ENCODE results near the gene KLHL3. TPM values are rescaled to one million over a fixed set of nuclear protein-coding genes. Genes with fewer than 3 reads are reported as not detected.

KLHL3 gene
- polyA plus RNA-seq, 2 donors: 0.95 to 1.9 TPM

DNA sequence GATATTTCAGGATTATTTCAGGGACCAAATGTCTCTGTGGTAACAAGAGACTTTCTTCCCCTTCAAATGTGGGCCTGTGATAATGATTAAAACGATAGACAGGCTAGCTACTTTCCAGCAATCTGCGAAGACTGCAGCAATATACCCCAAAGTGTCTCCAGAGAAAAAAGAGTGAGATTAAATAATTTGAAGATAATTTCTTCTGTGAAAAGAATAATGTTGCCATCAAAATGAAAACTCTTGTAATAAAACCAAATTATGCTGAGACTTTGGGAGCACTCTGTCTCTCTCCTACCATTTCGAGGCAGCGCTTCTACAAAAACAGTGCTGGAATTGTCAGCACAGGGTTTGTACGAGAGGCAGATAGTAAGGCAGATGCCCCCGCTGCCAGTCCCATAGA is 132.5 kb downstream of the KLHL3 start:
- H3K27me3 ChIP-seq (ENCODE audit: control insufficient read depth in 1 of 2, insufficient read depth in 2 of 2, low read length in 2 of 2): peaks cover 0 to 3% of the 10 kb centered on the region in 2 donors
- H3K36me3 ChIP-seq (ENCODE audit: control insufficient read depth in 2 of 2, insufficient read depth in 2 of 2, low read length in 1 of 2): no peaks in the 10 kb centered on the region
- WGBS, 2 donors: 91 to 94% methylated on average over 6 of the region's 6 CpGs
- no peak overlapping the region for H3K4me3 ChIP-seq (ENCODE audit: low read depth in 1 of 2, low read length in 2 of 2)
- no peaks in the 10 kb centered on the region for H3K4me1 ChIP-seq (ENCODE audit: control insufficient read depth in 2 of 2, insufficient read depth in 2 of 2, low read length in 1 of 2)
- no peak overlapping the region for H3K27ac ChIP-seq (ENCODE audit: low read depth in 2 of 2, low read length in 1 of 2)
- no peaks in the 10 kb centered on the region for H3K9me3 ChIP-seq (ENCODE audit: control insufficient read depth in 2 of 2, insufficient read depth in 1 of 2, low read depth in 1 of 2, low read length in 1 of 2)

DNA sequence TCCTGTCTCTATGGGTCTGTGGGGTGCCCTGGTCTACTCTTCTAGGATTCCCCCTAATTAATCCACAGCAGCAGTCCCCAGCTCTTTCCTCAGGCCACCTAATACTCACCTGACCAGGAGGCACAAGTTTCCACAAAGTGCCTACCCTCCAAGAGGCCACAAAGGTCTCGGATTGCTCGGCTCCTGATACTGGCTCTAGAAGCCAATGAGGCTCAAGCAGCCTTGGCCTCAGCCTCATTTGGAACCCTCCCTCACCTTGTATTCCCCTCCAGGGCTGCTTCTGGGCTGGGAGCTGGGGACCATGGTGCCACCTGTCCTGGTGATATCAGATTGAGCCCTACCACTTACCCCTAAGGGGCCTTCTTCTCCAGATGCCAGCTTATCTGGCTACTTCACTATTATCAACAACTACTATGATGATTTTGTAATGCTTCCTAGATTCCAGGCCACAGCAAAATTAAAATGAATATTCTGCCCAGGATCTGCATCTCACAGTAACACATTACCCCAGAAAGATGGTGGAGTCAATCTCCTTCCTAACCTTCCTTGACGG is 133.1 kb downstream of the KLHL3 start:
- Histone ChIP-seq H3K4me3 (ENCODE audit: low read depth in 1 of 2, low read length in 2 of 2) (no peak overlapping the region), H3K4me1 (ENCODE audit: control insufficient read depth in 2 of 2, insufficient read depth in 2 of 2, low read length in 1 of 2) (no peaks in the 10 kb centered on the region), H3K27me3 (ENCODE audit: control insufficient read depth in 1 of 2, insufficient read depth in 2 of 2, low read length in 2 of 2) (peaks cover 0 to 3% of the 10 kb centered on the region in 2 donors), H3K9me3 (ENCODE audit: control insufficient read depth in 2 of 2, insufficient read depth in 1 of 2, low read depth in 1 of 2, low read length in 1 of 2) (no peaks in the 10 kb centered on the region), H3K27ac (ENCODE audit: low read depth in 2 of 2, low read length in 1 of 2) (no peak overlapping the region), H3K36me3 (ENCODE audit: control insufficient read depth in 2 of 2, insufficient read depth in 2 of 2, low read length in 1 of 2) (no peaks in the 10 kb centered on the region)
- 94 to 96% methylated on average over 3 of the region's 3 CpGs for WGBS, 2 donors

DNA sequence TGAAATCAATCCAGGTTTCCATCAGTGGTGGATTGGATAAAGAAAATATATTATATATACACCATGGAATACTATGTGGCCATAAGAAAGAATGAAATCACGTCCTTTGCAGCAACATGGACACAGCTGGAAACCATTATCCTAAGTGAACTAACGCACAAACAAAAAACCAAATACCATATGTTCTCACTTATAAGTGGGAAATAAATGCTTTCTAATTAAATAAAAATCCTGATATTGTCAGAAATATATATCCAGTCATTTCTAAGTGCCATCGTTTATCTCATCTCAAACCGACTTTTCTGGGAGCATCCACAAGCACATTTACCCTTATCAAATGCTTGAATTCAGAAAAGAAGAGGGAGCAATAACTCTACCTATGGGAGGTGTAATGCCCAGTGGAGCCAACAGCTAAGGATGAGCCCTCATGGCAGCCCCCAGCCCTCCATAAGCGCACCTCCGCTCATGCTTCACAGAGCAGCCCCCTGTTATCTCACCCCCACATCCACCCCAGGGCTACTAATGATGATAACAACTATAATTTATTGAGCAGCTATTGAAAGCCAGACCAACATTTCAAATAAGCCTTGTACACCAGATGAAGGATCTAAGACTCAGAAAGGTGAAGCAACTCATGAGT is 135.0 kb downstream of the KLHL3 start:
- no peak overlapping the region for H3K4me3 ChIP-seq (ENCODE audit: low read depth in 1 of 2, low read length in 2 of 2)
- 76 to 84% methylated on average over 6 of the region's 6 CpGs for WGBS, 2 donors
- H3K36me3 ChIP-seq (ENCODE audit: control insufficient read depth in 2 of 2, insufficient read depth in 2 of 2, low read length in 1 of 2): no peaks in the 10 kb centered on the region
- peaks cover 0 to 6% of the 10 kb centered on the region in 2 donors for H3K27me3 ChIP-seq (ENCODE audit: control insufficient read depth in 1 of 2, insufficient read depth in 2 of 2, low read length in 2 of 2)
- no peak overlapping the region for H3K27ac ChIP-seq (ENCODE audit: low read depth in 2 of 2, low read length in 1 of 2)
- H3K4me1 ChIP-seq (ENCODE audit: control insufficient read depth in 2 of 2, insufficient read depth in 2 of 2, low read length in 1 of 2): no peaks in the 10 kb centered on the region
- no peaks in the 10 kb centered on the region for H3K9me3 ChIP-seq (ENCODE audit: control insufficient read depth in 2 of 2, insufficient read depth in 1 of 2, low read depth in 1 of 2, low read length in 1 of 2)

DNA sequence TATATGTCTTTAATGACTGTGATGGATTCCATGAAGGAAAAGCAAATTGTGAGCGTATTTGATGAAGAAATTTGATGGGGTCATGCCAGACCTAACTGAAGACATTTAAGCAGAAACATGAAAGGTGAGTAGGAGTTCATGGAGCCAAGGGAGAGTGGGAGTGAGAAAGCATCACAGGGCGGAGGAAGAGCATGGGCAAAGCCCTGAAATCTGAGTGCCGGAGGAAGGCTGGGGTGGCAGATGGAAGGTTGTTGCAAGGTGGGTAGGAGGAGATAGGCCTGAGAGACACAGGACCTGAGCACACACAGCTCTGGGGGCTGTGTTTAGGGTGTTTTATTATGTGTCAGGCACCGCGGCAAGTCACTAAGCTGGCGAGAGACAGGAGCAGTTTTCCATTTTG is 136.4 kb downstream of the KLHL3 start:
- no peaks in the 10 kb centered on the region for H3K9me3 ChIP-seq (ENCODE audit: control insufficient read depth in 2 of 2, insufficient read depth in 1 of 2, low read depth in 1 of 2, low read length in 1 of 2)
- no peak overlapping the region for H3K4me3 ChIP-seq (ENCODE audit: low read depth in 1 of 2, low read length in 2 of 2)
- H3K4me1 ChIP-seq (ENCODE audit: control insufficient read depth in 2 of 2, insufficient read depth in 2 of 2, low read length in 1 of 2): no peaks in the 10 kb centered on the region
- peaks cover 0 to 6% of the 10 kb centered on the region in 2 donors for H3K27me3 ChIP-seq (ENCODE audit: control insufficient read depth in 1 of 2, insufficient read depth in 2 of 2, low read length in 2 of 2)
- 86 to 88% methylated on average over 6 of the region's 6 CpGs for WGBS, 2 donors
- no peaks in the 10 kb centered on the region for H3K36me3 ChIP-seq (ENCODE audit: control insufficient read depth in 2 of 2, insufficient read depth in 2 of 2, low read length in 1 of 2)
- H3K27ac ChIP-seq (ENCODE audit: low read depth in 2 of 2, low read length in 1 of 2): no peak overlapping the region

DNA sequence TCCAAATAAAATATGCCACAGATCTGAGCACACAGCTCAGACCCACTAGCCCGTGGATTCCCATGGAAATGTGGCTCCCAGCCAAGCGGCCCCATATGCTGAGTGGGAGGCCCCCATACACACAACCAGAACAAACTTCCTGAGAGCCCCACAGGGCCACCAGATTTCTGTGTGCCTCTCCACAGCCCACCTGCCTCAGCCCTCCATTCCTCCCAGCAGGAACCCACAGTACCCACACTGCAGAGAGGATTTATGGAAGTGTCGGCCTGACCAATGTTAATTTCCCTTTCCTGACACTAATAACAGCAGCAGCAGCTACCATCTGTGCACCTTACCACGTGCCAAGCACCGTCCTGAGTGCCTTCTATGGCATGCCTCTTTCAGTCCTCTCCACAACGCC is 137.5 kb downstream of the KLHL3 start:
- H3K36me3 ChIP-seq (ENCODE audit: control insufficient read depth in 2 of 2, insufficient read depth in 2 of 2, low read length in 1 of 2): no peaks in the 10 kb centered on the region
- H3K27ac ChIP-seq (ENCODE audit: low read depth in 2 of 2, low read length in 1 of 2): no peak overlapping the region
- H3K27me3 ChIP-seq (ENCODE audit: control insufficient read depth in 1 of 2, insufficient read depth in 2 of 2, low read length in 2 of 2): peaks cover 0 to 6% of the 10 kb centered on the region in 2 donors
- WGBS, 2 donors: 48% methylated on average over 6 of the region's 6 CpGs
- H3K4me1 ChIP-seq (ENCODE audit: control insufficient read depth in 2 of 2, insufficient read depth in 2 of 2, low read length in 1 of 2): no peaks in the 10 kb centered on the region
- H3K4me3 ChIP-seq (ENCODE audit: low read depth in 1 of 2, low read length in 2 of 2): no peak overlapping the region
- no peaks in the 10 kb centered on the region for H3K9me3 ChIP-seq (ENCODE audit: control insufficient read depth in 2 of 2, insufficient read depth in 1 of 2, low read depth in 1 of 2, low read length in 1 of 2)

DNA sequence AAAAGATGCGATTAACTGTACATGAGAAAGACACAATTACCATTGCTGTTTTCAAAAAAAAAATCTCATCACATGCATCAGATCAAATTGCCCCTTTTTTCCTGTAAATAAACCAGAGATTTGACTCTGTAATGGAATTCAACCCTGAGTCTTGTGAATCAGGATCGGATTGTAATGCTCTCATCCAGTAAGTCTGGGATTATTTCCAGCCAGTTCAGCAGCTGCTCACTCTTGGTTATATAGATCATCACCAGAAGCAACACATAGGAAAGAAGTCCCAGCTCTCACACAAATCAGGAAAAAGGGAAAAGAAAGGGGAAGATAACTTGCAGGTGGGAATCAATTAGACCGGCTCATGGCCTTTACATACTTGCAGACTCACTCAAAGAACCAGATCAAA is 138.9 kb downstream of the KLHL3 start:
- Histone ChIP-seq H3K4me1 (ENCODE audit: control insufficient read depth in 2 of 2, insufficient read depth in 2 of 2, low read length in 1 of 2) (no peaks in the 10 kb centered on the region), H3K27me3 (ENCODE audit: control insufficient read depth in 1 of 2, insufficient read depth in 2 of 2, low read length in 2 of 2) (peaks cover 0 to 6% of the 10 kb centered on the region in 2 donors), H3K4me3 (ENCODE audit: low read depth in 1 of 2, low read length in 2 of 2) (no peak overlapping the region), H3K36me3 (ENCODE audit: control insufficient read depth in 2 of 2, insufficient read depth in 2 of 2, low read length in 1 of 2) (no peaks in the 10 kb centered on the region), H3K27ac (ENCODE audit: low read depth in 2 of 2, low read length in 1 of 2) (no peak overlapping the region), H3K9me3 (ENCODE audit: control insufficient read depth in 2 of 2, insufficient read depth in 1 of 2, low read depth in 1 of 2, low read length in 1 of 2) (no peaks in the 10 kb centered on the region)
- WGBS, 2 donors: 86% methylated on average over 3 of the region's 3 CpGs

DNA sequence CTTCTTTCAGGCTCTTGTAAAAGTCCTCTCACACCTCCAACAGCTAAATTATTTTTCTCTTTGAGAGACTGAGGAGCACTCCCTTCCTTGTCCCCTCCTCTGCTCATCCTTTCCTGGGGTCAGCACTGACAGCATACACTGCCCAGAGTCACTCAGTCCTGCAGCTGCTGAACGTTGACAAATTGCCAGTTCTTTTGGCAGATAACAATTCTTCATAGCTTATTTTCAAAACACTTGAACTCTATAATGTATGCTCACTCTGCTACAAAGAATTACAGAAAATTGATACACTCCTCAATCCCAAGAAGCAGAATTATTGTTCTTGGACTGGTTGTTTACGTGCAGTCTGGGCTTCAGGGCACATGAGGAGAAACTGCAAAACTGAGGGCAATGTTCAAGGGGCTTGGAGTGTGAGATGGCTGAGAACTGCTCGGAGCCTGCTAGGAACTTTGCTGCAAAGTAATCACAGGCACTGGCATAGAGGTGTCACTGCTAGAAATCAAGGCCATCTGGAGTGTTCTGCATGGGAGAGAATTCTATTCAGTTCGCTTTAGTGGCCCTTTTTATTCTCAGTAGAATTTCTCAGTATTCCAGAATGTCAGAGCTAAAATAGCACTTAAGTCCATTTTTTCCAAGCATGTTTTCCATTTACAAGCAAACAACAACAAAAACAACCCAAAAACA is 140.4 kb downstream of the KLHL3 start:
- Histone ChIP-seq H3K27ac (ENCODE audit: low read depth in 2 of 2, low read length in 1 of 2) (no peak overlapping the region), H3K4me1 (ENCODE audit: control insufficient read depth in 2 of 2, insufficient read depth in 2 of 2, low read length in 1 of 2) (no peaks in the 10 kb centered on the region), H3K9me3 (ENCODE audit: control insufficient read depth in 2 of 2, insufficient read depth in 1 of 2, low read depth in 1 of 2, low read length in 1 of 2) (no peaks in the 10 kb centered on the region), H3K4me3 (ENCODE audit: low read depth in 1 of 2, low read length in 2 of 2) (no peak overlapping the region), H3K36me3 (ENCODE audit: control insufficient read depth in 2 of 2, insufficient read depth in 2 of 2, low read length in 1 of 2) (no peaks in the 10 kb centered on the region), H3K27me3 (ENCODE audit: control insufficient read depth in 1 of 2, insufficient read depth in 2 of 2, low read length in 2 of 2) (peaks cover 0 to 6% of the 10 kb centered on the region in 2 donors)
- 57 to 61% methylated on average over 4 of the region's 4 CpGs for WGBS, 2 donors

DNA sequence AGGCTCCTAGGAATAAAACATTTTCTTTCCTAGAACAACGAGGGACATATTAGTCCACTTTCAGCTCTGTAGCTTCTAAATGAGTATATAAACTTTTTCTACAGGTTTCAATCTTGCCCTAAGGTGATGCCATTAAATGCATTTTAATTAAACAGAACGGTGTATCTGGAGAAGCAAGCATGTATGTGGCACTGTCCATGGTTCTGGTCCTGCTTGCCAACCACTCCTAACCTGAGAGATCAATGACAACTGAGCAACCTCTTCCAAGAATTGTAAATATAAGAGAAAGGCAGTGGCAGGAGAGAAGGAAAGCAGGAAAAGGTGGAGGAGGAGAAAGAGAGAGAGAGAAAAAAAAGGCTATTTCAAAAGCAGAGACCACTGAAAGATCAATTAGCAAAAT is 141.2 kb downstream of the KLHL3 start:
- no peaks in the 10 kb centered on the region for H3K9me3 ChIP-seq (ENCODE audit: control insufficient read depth in 2 of 2, insufficient read depth in 1 of 2, low read depth in 1 of 2, low read length in 1 of 2)
- 39 to 41% methylated on average over 2 of the region's 2 CpGs for WGBS, 2 donors
- H3K27ac ChIP-seq (ENCODE audit: low read depth in 2 of 2, low read length in 1 of 2): no peak overlapping the region
- H3K36me3 ChIP-seq (ENCODE audit: control insufficient read depth in 2 of 2, insufficient read depth in 2 of 2, low read length in 1 of 2): no peaks in the 10 kb centered on the region
- H3K27me3 ChIP-seq (ENCODE audit: control insufficient read depth in 1 of 2, insufficient read depth in 2 of 2, low read length in 2 of 2): peaks cover 0 to 6% of the 10 kb centered on the region in 2 donors
- no peak overlapping the region for H3K4me3 ChIP-seq (ENCODE audit: low read depth in 1 of 2, low read length in 2 of 2)
- no peaks in the 10 kb centered on the region for H3K4me1 ChIP-seq (ENCODE audit: control insufficient read depth in 2 of 2, insufficient read depth in 2 of 2, low read length in 1 of 2)

DNA sequence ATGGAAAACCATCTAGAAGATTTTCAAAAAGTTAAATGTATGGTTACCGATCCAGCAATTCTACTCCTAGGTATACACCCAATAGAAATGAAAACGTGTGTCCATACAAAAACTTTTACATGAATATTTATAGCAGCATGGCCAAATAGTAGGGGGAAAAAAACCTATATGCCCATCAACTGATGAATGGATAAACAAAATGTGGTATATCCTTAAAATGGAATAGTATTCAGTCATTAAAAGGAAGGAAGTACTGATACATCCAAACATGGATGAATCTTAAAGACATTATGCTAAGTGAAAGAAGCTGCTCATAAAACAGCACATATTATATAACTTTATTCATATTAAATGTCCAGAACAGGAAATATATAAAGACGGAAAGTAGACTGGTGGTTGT is 143.6 kb downstream of the KLHL3 start:
- WGBS, 2 donors: 86 to 90% methylated on average over 3 of the region's 3 CpGs
- no peaks in the 10 kb centered on the region for H3K36me3 ChIP-seq (ENCODE audit: control insufficient read depth in 2 of 2, insufficient read depth in 2 of 2, low read length in 1 of 2)
- peaks cover 0 to 2% of the 10 kb centered on the region in 2 donors for H3K9me3 ChIP-seq (ENCODE audit: control insufficient read depth in 2 of 2, insufficient read depth in 1 of 2, low read depth in 1 of 2, low read length in 1 of 2)
- no peak overlapping the region for H3K4me3 ChIP-seq (ENCODE audit: low read depth in 1 of 2, low read length in 2 of 2)
- no peaks in the 10 kb centered on the region for H3K4me1 ChIP-seq (ENCODE audit: control insufficient read depth in 2 of 2, insufficient read depth in 2 of 2, low read length in 1 of 2)
- H3K27ac ChIP-seq (ENCODE audit: low read depth in 2 of 2, low read length in 1 of 2): no peak overlapping the region
- peaks cover 0 to 3% of the 10 kb centered on the region in 2 donors for H3K27me3 ChIP-seq (ENCODE audit: control insufficient read depth in 1 of 2, insufficient read depth in 2 of 2, low read length in 2 of 2)

Measured in esophagus (tissue), 2 donors.